PC-9 (cell line): ENCODE results near the gene DENND1A. TPM values are rescaled to one million over a fixed set of nuclear protein-coding genes. Genes with fewer than 3 reads are reported as not detected.
"Not testable (repeated sequence)": the region's sequence is repeated elsewhere in the genome, so short reads cannot be mapped to it uniquely, and the experiment has no call there.

Experiments
- BruUV-seq: library from RNA; stranded (reverse); fragments of 400-500 nt; replicated peaks from 2 replicates; lab custom pipeline; 2021; lab: Mats Ljungman, UMichigan
- CTCF ChIA-PET: fragments of 300-600 bp; sonication (Branson Sonifier 250); formaldehyde crosslinking; loops from one replicate; lab custom pipeline; 2022; ENCODE audit warnings: antibody characterized with exemption; lab: Charles Lee
- POLR2A ChIA-PET: fragments of 300-600 bp; sonication (Branson Sonifier 250); formaldehyde crosslinking; loops from one replicate; lab custom pipeline; 2022; ENCODE audit warnings: antibody characterized with exemption; ENCODE audit not compliant: unreplicated experiment; lab: Charles Lee
- DNase-seq, 2 experiments: peaks; one replicate each; pipeline versions ENCODE4 v3.0.0 to v3.0.0-alpha.2; 2015 to 2022; ENCODE audit warnings: mixed read lengths in 1 of 2
- H2AFZ ChIP-seq: fragments of 200-600 bp; sonication (generic); 2 replicates; pipeline ENCODE4 v1.8.1; 2017; ENCODE audit warnings: antibody characterized with exemption
- H3F3A ChIP-seq: fragments of 200-600 bp; sonication (generic); 2 replicates; pipeline ENCODE4 v1.8.1; 2017; ENCODE audit warnings: antibody characterized with exemption, mild to moderate bottlenecking, low read depth; ENCODE audit not compliant: insufficient read depth
- H3K27ac ChIP-seq: fragments of 200-600 bp; sonication (generic); 2 replicates; pipeline ENCODE4 v1.6.1; 2016; ENCODE audit warnings: mixed run types
- H3K27me3 ChIP-seq: fragments of 200-600 bp; sonication (generic); 2 replicates; pipeline ENCODE4 v1.6.1; 2016; ENCODE audit warnings: low read depth, mixed run types; ENCODE audit not compliant: insufficient read depth
- H3K36me3 ChIP-seq: fragments of 200-600 bp; sonication (generic); 2 replicates; pipeline ENCODE4 v1.6.1; 2016; ENCODE audit warnings: low read depth, mixed run types
- H3K4me1 ChIP-seq: fragments of 200-600 bp; sonication (generic); replicated peaks from 2 replicates; pipeline ENCODE4 v1.6.1; 2016; ENCODE audit warnings: mixed run types; ENCODE audit not compliant: insufficient read depth
- H3K4me2 ChIP-seq: fragments of 200-600 bp; sonication (generic); 2 replicates; pipeline ENCODE4 v1.6.1; 2017; ENCODE audit warnings: mixed run types
- H3K4me3 ChIP-seq: fragments of 200-600 bp; sonication (generic); 2 replicates; pipeline ENCODE4 v1.6.1; 2016; ENCODE audit warnings: mixed run types
- H3K79me2 ChIP-seq: fragments of 200-600 bp; sonication (generic); 2 replicates; pipeline ENCODE4 v1.6.1; 2017; ENCODE audit warnings: low read depth, mixed run types
- H3K9me2 ChIP-seq: fragments of 200-600 bp; sonication (generic); 2 replicates; pipeline ENCODE4 v1.8.1; 2017; ENCODE audit warnings: mild to moderate bottlenecking; ENCODE audit not compliant: insufficient read depth
- H3K9me3 ChIP-seq: fragments of 200-600 bp; sonication (generic); 2 replicates; pipeline ENCODE4 v1.8.1; 2016; ENCODE audit warnings: low read depth; ENCODE audit not compliant: insufficient read depth
- H4K20me1 ChIP-seq: fragments of 200-600 bp; sonication (generic); 2 replicates; pipeline ENCODE4 v1.8.1; 2017; ENCODE audit not compliant: insufficient read depth
- EZH2 ChIP-seq: fragments of 200-600 bp; sonication (generic); IDR thresholded peaks from 2 replicates; pipeline ENCODE4 v1.8.0; 2017; ENCODE audit warnings: antibody characterized with exemption, low read depth
- intact Hi-C: fragments of 100-400 bp; cut with micrococcal nuclease; formaldehyde crosslinking; loops from one replicate; pipeline ENCODE4 v1.10.0; 2022; ENCODE audit not compliant: unreplicated experiment
- total RNA-seq: library from RNA; stranded (reverse); gene quantifications from 2 replicates; pipeline ENCODE4 v1.2.3, GENCODE V29; 2021
- TF ChIP-seq, protein P1 (sequence below): fragments of 200-600 bp; sonication (generic); conservative IDR thresholded peaks from 2 replicates; pipeline ENCODE4 v1.6.1; 2017; ENCODE audit warnings: mixed run types, antibody characterized with exemption, mild to moderate bottlenecking, moderate library complexity

DENND1A gene
- total RNA-seq, 1 experiment from 2014 or later, result 37.7 TPM

DNA sequence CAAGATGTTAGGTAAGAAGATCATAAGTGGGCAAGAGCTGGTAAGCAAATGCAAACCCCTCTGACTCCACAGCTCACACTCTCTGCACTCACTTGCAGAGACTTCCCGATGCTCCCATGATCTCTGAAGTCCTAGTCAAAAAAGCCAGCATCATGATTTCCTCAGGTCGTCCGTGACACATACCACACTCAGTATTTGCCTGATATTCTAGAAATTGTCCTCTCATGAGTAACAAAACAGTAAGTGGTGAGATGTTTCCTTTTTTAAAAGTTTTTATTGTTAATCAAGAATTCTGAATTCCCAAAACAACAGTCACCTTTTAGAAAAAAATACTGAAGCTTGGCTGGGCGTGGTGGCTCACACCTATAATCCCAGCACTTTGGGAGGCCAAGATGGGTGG is 194.6 kb downstream of the DENND1A start:
- no peak for DNase-seq
- Histone ChIP-seq H3K4me2 (no peak overlapping the region), H2AFZ (no peak overlapping the region), H3K79me2 (no peaks in the 10 kb centered on the region), H3F3A (no peaks in the 10 kb centered on the region), H4K20me1 (0 out of 2 replicates have a peak, but pooled peaks cover 1% of the 10 kb centered on the region), H3K4me1 (no peaks in the 10 kb centered on the region), H3K27ac (no peak overlapping the region), H3K9me3 (no peaks in the 10 kb centered on the region), H3K9me2 (no peaks in the 10 kb centered on the region), H3K27me3 (no peaks in the 10 kb centered on the region), H3K36me3 (no peaks in the 10 kb centered on the region), H3K4me3 (no peak overlapping the region)
- CTCF ChIA-PET, result no interaction called here
- no TSS peak for BruUV-seq
- intact Hi-C loops, result no loop called here
- POLR2A ChIA-PET, result no interaction called here
- TF ChIP-seq EZH2, result no peak
- TF ChIP-seq, protein P1, sequence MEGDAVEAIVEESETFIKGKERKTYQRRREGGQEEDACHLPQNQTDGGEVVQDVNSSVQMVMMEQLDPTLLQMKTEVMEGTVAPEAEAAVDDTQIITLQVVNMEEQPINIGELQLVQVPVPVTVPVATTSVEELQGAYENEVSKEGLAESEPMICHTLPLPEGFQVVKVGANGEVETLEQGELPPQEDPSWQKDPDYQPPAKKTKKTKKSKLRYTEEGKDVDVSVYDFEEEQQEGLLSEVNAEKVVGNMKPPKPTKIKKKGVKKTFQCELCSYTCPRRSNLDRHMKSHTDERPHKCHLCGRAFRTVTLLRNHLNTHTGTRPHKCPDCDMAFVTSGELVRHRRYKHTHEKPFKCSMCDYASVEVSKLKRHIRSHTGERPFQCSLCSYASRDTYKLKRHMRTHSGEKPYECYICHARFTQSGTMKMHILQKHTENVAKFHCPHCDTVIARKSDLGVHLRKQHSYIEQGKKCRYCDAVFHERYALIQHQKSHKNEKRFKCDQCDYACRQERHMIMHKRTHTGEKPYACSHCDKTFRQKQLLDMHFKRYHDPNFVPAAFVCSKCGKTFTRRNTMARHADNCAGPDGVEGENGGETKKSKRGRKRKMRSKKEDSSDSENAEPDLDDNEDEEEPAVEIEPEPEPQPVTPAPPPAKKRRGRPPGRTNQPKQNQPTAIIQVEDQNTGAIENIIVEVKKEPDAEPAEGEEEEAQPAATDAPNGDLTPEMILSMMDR, result no peak

DNA sequence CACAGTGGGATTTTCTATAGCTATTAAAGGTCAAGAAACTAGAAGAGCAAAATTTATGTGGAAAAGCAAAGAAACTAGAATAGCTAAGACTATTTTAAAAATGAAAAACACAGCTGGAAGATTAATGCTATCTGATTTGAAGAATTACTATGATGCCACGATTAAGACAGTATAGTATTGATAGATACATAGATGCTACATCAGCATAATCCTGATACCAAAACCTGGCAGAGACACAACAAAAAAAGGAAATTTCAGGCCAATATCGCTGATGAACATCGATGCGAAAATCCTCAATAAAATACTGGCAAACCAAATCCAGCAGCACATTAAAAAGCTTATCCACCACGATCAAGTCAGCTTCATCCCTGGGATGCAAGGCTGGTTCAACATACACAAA is 201.4 kb downstream of the DENND1A start:
- BruUV-seq, H3K79me2 ChIP-seq, H3F3A ChIP-seq, intact Hi-C loops, H3K27ac ChIP-seq, H3K27me3 ChIP-seq, H3K9me3 ChIP-seq, H3K36me3 ChIP-seq, H3K9me2 ChIP-seq, H4K20me1 ChIP-seq, H3K4me1 ChIP-seq, H3K4me2 ChIP-seq, H2AFZ ChIP-seq, H3K4me3 ChIP-seq, DNase-seq: not testable (repeated sequence)
- CTCF ChIA-PET, result interaction anchor here (0.7 kb wide), 1 partner anchor 503 kb away, joined by 3 read pairs; no protein-coding TSS in a partner anchor
- POLR2A ChIA-PET, result interaction anchor here (0.7 kb wide), 1 partner anchor 32 kb away, joined by 7 read pairs; no protein-coding TSS in a partner anchor

DNA sequence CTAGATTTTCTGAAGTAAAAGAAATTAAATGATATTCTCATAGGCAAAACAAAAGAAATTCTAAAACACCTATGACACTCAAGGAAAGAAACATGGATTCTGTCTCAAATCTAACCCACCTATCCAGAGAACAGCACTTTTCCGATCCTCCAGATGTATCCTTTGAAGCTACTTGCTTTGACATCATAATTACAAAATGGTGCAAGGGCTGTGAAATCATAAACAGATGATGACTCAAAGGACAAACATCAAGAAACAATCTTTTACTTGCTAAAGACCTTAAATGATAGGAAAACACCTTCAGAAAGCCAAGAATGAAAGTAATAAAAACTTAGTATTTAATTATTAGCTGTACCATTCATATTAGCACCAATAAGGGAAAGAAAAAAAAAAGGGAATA is 202.6 kb downstream of the DENND1A start:
- BruUV-seq, result no TSS peak

More for the DNA sequence above, 202.6 kb downstream of the DENND1A start:
- ChIA-PET POLR2A (no interaction called here), CTCF (no interaction called here)
- H3F3A ChIP-seq, result no peaks in the 10 kb centered on the region
- no peaks in the 10 kb centered on the region for H4K20me1 ChIP-seq
- no peak overlapping the region for H3K4me3 ChIP-seq
- no peak overlapping the region for H3K27ac ChIP-seq
- no peaks in the 10 kb centered on the region for H3K79me2 ChIP-seq
- TF ChIP-seq, protein P1, result no peak
- no peak for TF ChIP-seq EZH2
- DNase-seq, result no peak
- no peaks in the 10 kb centered on the region for H3K9me2 ChIP-seq
- no peaks in the 10 kb centered on the region for H3K27me3 ChIP-seq
- no peak overlapping the region for H3K4me2 ChIP-seq
- H3K4me1 ChIP-seq, result no peaks in the 10 kb centered on the region
- intact Hi-C loops, result no loop called here
- H3K9me3 ChIP-seq, result peaks cover 14% of the 10 kb centered on the region; the same call in 1 of the 2 replicates
- no peak overlapping the region for H2AFZ ChIP-seq
- no peaks in the 10 kb centered on the region for H3K36me3 ChIP-seq
